GM12801 (cell line): ENCODE results near the gene SARS1.

Experiments
- TF ChIP-seq, protein P1 (sequence below): IDR thresholded peaks from one replicate; pipeline ENCODE4 v1.5.1; 2011; ENCODE audit warnings: control low read depth; ENCODE audit not compliant: insufficient read length; ENCODE audit errors: extremely low read depth

SARS1 gene

GRCh38 chr1:109218516-109218915, 4.8 kb downstream of the SARS1 start:
- TF ChIP-seq, protein P1, sequence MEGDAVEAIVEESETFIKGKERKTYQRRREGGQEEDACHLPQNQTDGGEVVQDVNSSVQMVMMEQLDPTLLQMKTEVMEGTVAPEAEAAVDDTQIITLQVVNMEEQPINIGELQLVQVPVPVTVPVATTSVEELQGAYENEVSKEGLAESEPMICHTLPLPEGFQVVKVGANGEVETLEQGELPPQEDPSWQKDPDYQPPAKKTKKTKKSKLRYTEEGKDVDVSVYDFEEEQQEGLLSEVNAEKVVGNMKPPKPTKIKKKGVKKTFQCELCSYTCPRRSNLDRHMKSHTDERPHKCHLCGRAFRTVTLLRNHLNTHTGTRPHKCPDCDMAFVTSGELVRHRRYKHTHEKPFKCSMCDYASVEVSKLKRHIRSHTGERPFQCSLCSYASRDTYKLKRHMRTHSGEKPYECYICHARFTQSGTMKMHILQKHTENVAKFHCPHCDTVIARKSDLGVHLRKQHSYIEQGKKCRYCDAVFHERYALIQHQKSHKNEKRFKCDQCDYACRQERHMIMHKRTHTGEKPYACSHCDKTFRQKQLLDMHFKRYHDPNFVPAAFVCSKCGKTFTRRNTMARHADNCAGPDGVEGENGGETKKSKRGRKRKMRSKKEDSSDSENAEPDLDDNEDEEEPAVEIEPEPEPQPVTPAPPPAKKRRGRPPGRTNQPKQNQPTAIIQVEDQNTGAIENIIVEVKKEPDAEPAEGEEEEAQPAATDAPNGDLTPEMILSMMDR: no peak

- TF ChIP-seq, protein P1: no peak
These were observed 11.6 kb downstream of the SARS1 start for GRCh38 chr1:109225308-109225707.

DNA sequence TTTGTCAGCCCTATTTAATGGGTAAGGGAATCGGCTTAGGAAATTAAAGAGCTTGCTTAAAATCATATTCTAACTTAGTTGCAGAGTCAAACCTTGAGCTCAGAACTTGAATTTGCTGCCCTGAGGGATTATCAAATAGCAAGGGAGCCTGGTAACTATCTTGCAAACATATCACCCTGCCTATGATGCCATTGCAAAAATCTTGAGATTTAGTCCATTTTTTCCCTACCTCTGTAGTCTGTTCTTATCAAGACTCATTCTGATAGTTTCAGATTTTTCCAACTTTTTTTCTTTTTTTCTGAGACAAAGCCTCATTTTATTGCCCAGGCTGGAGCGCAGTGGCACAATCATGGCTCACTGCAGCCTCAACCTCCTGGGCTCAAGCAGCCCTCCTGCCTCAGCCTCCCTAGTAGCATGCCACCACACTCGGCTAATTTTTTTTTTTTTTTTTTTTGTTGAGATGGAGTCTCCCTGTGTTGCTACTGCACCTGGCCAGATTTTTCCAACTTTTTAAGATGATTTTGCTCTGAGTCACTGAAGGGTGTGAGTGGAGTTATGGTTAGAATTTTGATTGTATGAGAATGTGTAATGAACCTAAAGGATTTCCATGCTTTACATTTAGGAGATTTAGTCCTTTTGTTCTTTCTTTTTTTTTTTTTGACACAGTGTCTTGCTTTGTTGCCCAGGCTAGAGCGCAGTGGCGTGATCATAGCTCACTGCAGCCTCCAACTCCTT, 12.2 kb downstream of the SARS1 start:
- TF ChIP-seq, protein P1: no peak

GRCh38 chr1:109228167-109228566, 14.4 kb downstream of the SARS1 start:
- TF ChIP-seq, protein P1: no peak

GRCh38 chr1:109229531-109230127, 15.9 kb downstream of the SARS1 start:
- TF ChIP-seq, protein P1: no peak

- TF ChIP-seq, protein P1: no peak
These were observed 17.3 kb downstream of the SARS1 start for GRCh38 chr1:109231066-109231465.

DNA sequence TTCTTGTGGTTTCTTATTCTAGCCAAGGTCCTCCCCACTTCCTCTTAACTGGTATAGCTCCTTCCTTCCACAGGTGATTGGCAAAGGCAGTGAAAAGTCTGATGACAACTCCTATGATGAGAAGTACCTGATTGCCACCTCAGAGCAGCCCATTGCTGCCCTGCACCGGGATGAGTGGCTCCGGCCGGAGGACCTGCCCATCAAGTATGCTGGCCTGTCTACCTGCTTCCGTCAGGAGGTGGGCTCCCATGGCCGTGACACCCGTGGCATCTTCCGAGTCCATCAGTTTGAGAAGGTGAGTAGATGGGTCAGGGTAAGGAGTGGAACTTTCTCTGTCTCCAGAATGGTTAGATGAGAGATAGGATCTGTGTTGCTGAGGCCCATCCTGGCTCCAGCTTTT, 21.4 kb downstream of the SARS1 start:
- TF ChIP-seq, protein P1: no peak
